WTC11 (cell line): ENCODE results near the gene TBC1D14. TPM values are rescaled to one million over a fixed set of nuclear protein-coding genes. Genes with fewer than 3 reads are reported as not detected.
A peak's percentile ranks its signal among the peaks of the same experiment; 100 is the strongest.

ENCODE experiments used
- ATAC-seq: fragments of 200-7000 bp; cut with Tn5 transposase; 2 replicates; pipeline ENCODE4 v1.10.0; 2021; ENCODE audit warnings: mild to moderate bottlenecking, moderate library complexity
- CTCF ChIA-PET: fragments of 300-600 bp; sonication (Branson Sonifier 250); formaldehyde crosslinking; loops from one replicate; lab custom pipeline; 2021; ENCODE audit warnings: antibody characterized with exemption; lab: Charles Lee
- POLR2A ChIA-PET: fragments of 350-600 bp; sonication (Branson Sonifier 250); formaldehyde crosslinking; loops from one replicate; lab custom pipeline; 2021; ENCODE audit warnings: antibody characterized with exemption; lab: Charles Lee
- DNase-seq: peaks from one replicate; pipeline ENCODE4 v3.0.0; 2021; ENCODE audit warnings: low spot score
- H3K27ac Mint-ChIP-seq: 2 replicates; pipeline ENCODE4 v1.8.0; 2021; ENCODE audit warnings: mixed read lengths
- H3K27me3 Mint-ChIP-seq: 2 replicates; pipeline ENCODE4 v1.8.0; 2021; ENCODE audit warnings: low read depth, mild to moderate bottlenecking, moderate library complexity, mixed read lengths
- H3K36me3 Mint-ChIP-seq: 2 replicates; pipeline ENCODE4 v1.8.0; 2021; ENCODE audit warnings: mixed read lengths
- H3K4me1 Mint-ChIP-seq: 2 replicates; pipeline ENCODE4 v1.8.0; 2022; ENCODE audit warnings: mixed read lengths
- H3K4me3 Mint-ChIP-seq: 2 replicates; pipeline ENCODE4 v1.8.0; 2021; ENCODE audit warnings: mild to moderate bottlenecking, moderate library complexity, mixed read lengths
- H3K9me3 Mint-ChIP-seq: 2 replicates; pipeline ENCODE4 v1.8.0; 2021; ENCODE audit warnings: mixed read lengths
- CBFB ChIP-seq: sonication (generic); formaldehyde crosslinking; IDR thresholded peaks from 2 replicates; pipeline ENCODE4 v1.8.1; 2022; ENCODE audit warnings: mild to moderate bottlenecking, low read depth, missing genetic modification reagents
- CREM ChIP-seq: sonication (generic); formaldehyde crosslinking; IDR thresholded peaks from 2 replicates; pipeline ENCODE4 v1.8.1; 2022; ENCODE audit warnings: mild to moderate bottlenecking, missing genetic modification reagents, moderate library complexity
- ESRRA ChIP-seq: sonication (generic); formaldehyde crosslinking; IDR thresholded peaks from 2 replicates; pipeline ENCODE4 v1.8.1; 2022; ENCODE audit warnings: mild to moderate bottlenecking, missing genetic modification reagents, borderline replicate concordance
- JAZF1 ChIP-seq: fragments of 250-450 bp; sonication (Bioruptor Pico); IDR thresholded peaks from 2 replicates; pipeline ENCODE4 v1.9.0; 2021; ENCODE audit warnings: moderate library complexity, mild to moderate bottlenecking, inconsistent platforms
- KAT7 ChIP-seq: sonication (generic); formaldehyde crosslinking; IDR thresholded peaks from 2 replicates; pipeline ENCODE4 v1.8.1; 2023; ENCODE audit warnings: missing genetic modification reagents, mild to moderate bottlenecking, borderline replicate concordance
- MXD4 ChIP-seq: fragments of 250-450 bp; sonication (Bioruptor Pico); IDR thresholded peaks from 2 replicates; pipeline ENCODE4 v1.8.0; 2021; ENCODE audit warnings: mild to moderate bottlenecking, moderate library complexity, borderline replicate concordance
- NFATC4 ChIP-seq: fragments of 250-450 bp; sonication (Bioruptor Pico); IDR thresholded peaks from 2 replicates; pipeline ENCODE4 v1.9.0; 2021; ENCODE audit warnings: mild to moderate bottlenecking
- NR2C2 ChIP-seq: sonication (generic); formaldehyde crosslinking; IDR thresholded peaks from 2 replicates; pipeline ENCODE4 v1.8.0; 2022; ENCODE audit warnings: mild to moderate bottlenecking, missing genetic modification reagents
- SMAD3 ChIP-seq: sonication (generic); formaldehyde crosslinking; IDR thresholded peaks from 2 replicates; pipeline ENCODE4 v1.8.0; 2022; ENCODE audit warnings: missing genetic modification reagents, mild to moderate bottlenecking, borderline replicate concordance
- ZNF232 ChIP-seq: sonication (generic); formaldehyde crosslinking; IDR thresholded peaks from 2 replicates; pipeline ENCODE4 v1.8.0; 2022; ENCODE audit warnings: mild to moderate bottlenecking, missing genetic modification reagents
- ZNF396 ChIP-seq: fragments of 250-450 bp; sonication (Bioruptor Pico); IDR thresholded peaks from 2 replicates; pipeline ENCODE4 v1.8.0; 2021; ENCODE audit warnings: mild to moderate bottlenecking, moderate library complexity, borderline replicate concordance
- ZNF416 ChIP-seq: fragments of 250-450 bp; sonication (Bioruptor Pico); IDR thresholded peaks from 2 replicates; pipeline ENCODE4 v1.9.0; 2021; ENCODE audit warnings: mild to moderate bottlenecking, inconsistent platforms
- total RNA-seq: library from RNA; stranded (reverse); gene quantifications from 3 replicates; pipeline ENCODE4 v1.2.3, GENCODE V29; 2021
- TF ChIP-seq, protein P1 (sequence below): sonication (generic); formaldehyde crosslinking; IDR thresholded peaks from 2 replicates; pipeline ENCODE4 v1.8.1; 2022; ENCODE audit warnings: low read depth, mild to moderate bottlenecking, moderate library complexity, missing genetic modification reagents, borderline replicate concordance
- TF ChIP-seq, protein P2 (sequence below): fragments of 250-450 bp; sonication (Bioruptor Pico); IDR thresholded peaks from 2 replicates; pipeline ENCODE4 v1.9.0; 2021; ENCODE audit warnings: mild to moderate bottlenecking
- TF ChIP-seq, protein P3 (sequence below): sonication (generic); formaldehyde crosslinking; IDR thresholded peaks from 2 replicates; pipeline ENCODE4 v1.8.1; 2022; ENCODE audit warnings: low read depth, missing genetic modification reagents, borderline replicate concordance
- TF ChIP-seq, protein P4 (sequence below): fragments of 250-450 bp; sonication (Bioruptor Pico); IDR thresholded peaks from 2 replicates; pipeline ENCODE4 v1.9.0; 2021; ENCODE audit warnings: mild to moderate bottlenecking
- TF ChIP-seq, protein P5 (sequence below): fragments of 200-600 bp; IDR thresholded peaks from 2 replicates; pipeline ENCODE4 v1.8.0; 2022; ENCODE audit warnings: antibody characterized with exemption
- TF ChIP-seq, protein P6 (sequence below): fragments of 250-450 bp; sonication (Bioruptor Pico); IDR thresholded peaks from 2 replicates; pipeline ENCODE4 v1.9.0; 2021; ENCODE audit warnings: mild to moderate bottlenecking, borderline replicate concordance

Gene TBC1D14
- total RNA-seq, 1 experiment from 2014 or later = 45.1 TPM

DNA sequence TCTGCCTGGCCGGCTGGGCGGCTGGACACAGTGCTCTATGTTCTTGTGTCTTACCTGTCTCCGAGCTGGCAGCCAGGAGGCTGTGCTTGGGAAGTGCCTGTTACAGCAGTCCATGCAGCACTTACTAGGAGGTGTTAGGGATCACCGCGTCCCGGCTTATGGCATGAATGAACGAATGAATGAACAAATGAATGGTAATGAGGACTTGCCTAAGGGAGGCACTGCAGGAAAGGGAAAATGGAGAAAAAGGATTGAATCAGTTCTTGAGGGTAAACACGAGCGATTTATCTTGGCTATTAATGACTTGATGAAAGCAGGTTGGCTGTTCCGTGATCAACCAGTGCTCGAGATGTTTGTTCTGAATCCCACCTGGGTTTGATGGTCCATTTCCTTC is 31.1 kb downstream of the TBC1D14 start:
- ATAC-seq (no peak), DNase-seq (no peak)
- H3K27me3 Mint-ChIP-seq = no peaks in the 10 kb centered on the region
- TF ChIP-seq, protein P1, sequence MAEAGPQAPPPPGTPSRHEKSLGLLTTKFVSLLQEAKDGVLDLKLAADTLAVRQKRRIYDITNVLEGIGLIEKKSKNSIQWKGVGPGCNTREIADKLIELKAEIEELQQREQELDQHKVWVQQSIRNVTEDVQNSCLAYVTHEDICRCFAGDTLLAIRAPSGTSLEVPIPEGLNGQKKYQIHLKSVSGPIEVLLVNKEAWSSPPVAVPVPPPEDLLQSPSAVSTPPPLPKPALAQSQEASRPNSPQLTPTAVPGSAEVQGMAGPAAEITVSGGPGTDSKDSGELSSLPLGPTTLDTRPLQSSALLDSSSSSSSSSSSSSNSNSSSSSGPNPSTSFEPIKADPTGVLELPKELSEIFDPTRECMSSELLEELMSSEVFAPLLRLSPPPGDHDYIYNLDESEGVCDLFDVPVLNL (CRISPR knock-in tag) = no peak
- TF ChIP-seq, protein P2, sequence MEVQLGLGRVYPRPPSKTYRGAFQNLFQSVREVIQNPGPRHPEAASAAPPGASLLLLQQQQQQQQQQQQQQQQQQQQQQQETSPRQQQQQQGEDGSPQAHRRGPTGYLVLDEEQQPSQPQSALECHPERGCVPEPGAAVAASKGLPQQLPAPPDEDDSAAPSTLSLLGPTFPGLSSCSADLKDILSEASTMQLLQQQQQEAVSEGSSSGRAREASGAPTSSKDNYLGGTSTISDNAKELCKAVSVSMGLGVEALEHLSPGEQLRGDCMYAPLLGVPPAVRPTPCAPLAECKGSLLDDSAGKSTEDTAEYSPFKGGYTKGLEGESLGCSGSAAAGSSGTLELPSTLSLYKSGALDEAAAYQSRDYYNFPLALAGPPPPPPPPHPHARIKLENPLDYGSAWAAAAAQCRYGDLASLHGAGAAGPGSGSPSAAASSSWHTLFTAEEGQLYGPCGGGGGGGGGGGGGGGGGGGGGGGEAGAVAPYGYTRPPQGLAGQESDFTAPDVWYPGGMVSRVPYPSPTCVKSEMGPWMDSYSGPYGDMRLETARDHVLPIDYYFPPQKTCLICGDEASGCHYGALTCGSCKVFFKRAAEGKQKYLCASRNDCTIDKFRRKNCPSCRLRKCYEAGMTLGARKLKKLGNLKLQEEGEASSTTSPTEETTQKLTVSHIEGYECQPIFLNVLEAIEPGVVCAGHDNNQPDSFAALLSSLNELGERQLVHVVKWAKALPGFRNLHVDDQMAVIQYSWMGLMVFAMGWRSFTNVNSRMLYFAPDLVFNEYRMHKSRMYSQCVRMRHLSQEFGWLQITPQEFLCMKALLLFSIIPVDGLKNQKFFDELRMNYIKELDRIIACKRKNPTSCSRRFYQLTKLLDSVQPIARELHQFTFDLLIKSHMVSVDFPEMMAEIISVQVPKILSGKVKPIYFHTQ (CRISPR knock-in tag) = no peak
- TF ChIP-seq, all 79 proteins: peak for 0
- Mint-ChIP-seq H3K27ac (peak overlapping the region; percentile 89), H3K4me3 (no peak overlapping the region), H3K36me3 (no peaks in the 10 kb centered on the region), H3K4me1 (peaks cover 74% of the 10 kb centered on the region), H3K9me3 (no peaks in the 10 kb centered on the region)
- POLR2A ChIA-PET = no interaction called here
- CTCF ChIA-PET = interaction anchor here (0.9 to 1.1 kb wide), 2 partner anchors 34 to 67 kb away, joined by 3 read pairs; no protein-coding TSS in a partner anchor

DNA sequence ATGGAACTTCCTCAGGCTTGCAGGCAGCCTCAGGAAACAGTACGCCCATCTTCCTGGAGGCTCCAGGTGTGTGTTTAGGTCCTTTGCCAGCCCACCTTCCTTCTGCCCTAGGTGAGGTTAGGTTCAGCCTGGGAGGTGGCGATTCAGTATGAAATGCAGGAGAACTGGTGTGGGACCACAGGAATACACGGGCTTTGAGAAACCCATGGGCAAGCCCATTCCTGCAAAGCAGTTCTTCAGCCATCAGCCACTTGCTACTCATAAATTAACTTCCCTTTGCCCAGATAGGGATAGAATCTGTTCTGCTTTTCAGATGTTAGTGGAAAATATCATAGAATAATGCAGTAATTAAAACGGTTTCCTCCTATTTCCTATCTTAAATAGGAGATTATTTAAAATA is 32.2 kb downstream of the TBC1D14 start:
- POLR2A ChIA-PET = no interaction called here
- TF ChIP-seq ESRRA (CRISPR knock-in tag) (no peak), MXD4 (CRISPR knock-in tag) (no peak), JAZF1 (CRISPR knock-in tag) (no peak), ZNF232 (no peak), KAT7 (CRISPR knock-in tag) (no peak), NFATC4 (CRISPR knock-in tag) (no peak), SMAD3 (CRISPR knock-in tag) (no peak)
- TF ChIP-seq, protein P3, sequence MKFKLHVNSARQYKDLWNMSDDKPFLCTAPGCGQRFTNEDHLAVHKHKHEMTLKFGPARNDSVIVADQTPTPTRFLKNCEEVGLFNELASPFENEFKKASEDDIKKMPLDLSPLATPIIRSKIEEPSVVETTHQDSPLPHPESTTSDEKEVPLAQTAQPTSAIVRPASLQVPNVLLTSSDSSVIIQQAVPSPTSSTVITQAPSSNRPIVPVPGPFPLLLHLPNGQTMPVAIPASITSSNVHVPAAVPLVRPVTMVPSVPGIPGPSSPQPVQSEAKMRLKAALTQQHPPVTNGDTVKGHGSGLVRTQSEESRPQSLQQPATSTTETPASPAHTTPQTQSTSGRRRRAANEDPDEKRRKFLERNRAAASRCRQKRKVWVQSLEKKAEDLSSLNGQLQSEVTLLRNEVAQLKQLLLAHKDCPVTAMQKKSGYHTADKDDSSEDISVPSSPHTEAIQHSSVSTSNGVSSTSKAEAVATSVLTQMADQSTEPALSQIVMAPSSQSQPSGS (CRISPR knock-in tag) = no peak
- Mint-ChIP-seq H3K4me3 (no peak overlapping the region), H3K36me3 (no peaks in the 10 kb centered on the region), H3K27me3 (no peaks in the 10 kb centered on the region), H3K9me3 (no peaks in the 10 kb centered on the region), H3K27ac (no peak overlapping the region), H3K4me1 (peaks cover 75% of the 10 kb centered on the region)
- CTCF ChIA-PET = interaction anchor here (1.1 to 2.5 kb wide), 2 partner anchors 33 to 68 kb away, joined by 3 to 13 read pairs; no protein-coding TSS in a partner anchor
- DNase-seq = no peak
- no peak for ATAC-seq

DNA sequence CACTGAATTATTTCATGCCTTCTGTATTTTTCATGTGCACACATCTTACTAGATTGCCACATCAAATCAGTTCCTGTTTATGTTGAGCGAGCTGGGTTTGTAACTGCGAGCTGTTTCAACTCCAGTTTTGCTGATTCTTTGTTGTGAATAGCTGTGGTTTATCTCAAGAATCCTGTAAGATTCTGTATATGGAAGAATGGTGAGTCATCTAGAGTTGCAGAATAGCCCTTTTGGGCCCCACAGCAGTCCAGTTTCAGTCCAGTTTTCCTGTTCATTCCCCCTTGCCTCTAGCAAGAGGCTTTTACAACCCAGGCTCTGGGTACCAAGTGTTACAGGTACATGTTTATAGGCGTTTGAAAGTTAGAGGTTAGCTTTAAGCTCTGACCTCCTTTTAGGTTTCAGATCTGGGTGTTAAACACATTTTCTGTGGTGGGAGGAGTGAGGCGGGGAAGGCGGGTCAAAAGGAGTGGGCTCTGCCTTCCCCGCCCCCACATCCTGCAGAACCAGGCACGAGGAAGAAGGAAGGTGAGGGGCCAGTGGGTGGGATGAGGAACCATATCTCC is 32.7 kb downstream of the TBC1D14 start:
- H3K4me3 Mint-ChIP-seq = no peak overlapping the region
- peak overlapping the region; percentile 89 for H3K27ac Mint-ChIP-seq
- TF ChIP-seq CBFB (CRISPR knock-in tag) = no peak
- TF ChIP-seq ZNF396 = no peak
- no peak for TF ChIP-seq CREM (CRISPR knock-in tag)
- TF ChIP-seq, protein P4, sequence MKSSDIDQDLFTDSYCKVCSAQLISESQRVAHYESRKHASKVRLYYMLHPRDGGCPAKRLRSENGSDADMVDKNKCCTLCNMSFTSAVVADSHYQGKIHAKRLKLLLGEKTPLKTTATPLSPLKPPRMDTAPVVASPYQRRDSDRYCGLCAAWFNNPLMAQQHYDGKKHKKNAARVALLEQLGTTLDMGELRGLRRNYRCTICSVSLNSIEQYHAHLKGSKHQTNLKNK (CRISPR knock-in tag) = no peak
- no peak for TF ChIP-seq MXD4 (CRISPR knock-in tag)
- TF ChIP-seq NR2C2 (CRISPR knock-in tag) = no peak
- TF ChIP-seq, protein P5, sequence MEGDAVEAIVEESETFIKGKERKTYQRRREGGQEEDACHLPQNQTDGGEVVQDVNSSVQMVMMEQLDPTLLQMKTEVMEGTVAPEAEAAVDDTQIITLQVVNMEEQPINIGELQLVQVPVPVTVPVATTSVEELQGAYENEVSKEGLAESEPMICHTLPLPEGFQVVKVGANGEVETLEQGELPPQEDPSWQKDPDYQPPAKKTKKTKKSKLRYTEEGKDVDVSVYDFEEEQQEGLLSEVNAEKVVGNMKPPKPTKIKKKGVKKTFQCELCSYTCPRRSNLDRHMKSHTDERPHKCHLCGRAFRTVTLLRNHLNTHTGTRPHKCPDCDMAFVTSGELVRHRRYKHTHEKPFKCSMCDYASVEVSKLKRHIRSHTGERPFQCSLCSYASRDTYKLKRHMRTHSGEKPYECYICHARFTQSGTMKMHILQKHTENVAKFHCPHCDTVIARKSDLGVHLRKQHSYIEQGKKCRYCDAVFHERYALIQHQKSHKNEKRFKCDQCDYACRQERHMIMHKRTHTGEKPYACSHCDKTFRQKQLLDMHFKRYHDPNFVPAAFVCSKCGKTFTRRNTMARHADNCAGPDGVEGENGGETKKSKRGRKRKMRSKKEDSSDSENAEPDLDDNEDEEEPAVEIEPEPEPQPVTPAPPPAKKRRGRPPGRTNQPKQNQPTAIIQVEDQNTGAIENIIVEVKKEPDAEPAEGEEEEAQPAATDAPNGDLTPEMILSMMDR = no peak
- no peak for TF ChIP-seq NFATC4 (CRISPR knock-in tag)
- TF ChIP-seq ZNF416 (CRISPR knock-in tag) = no peak
- TF ChIP-seq, protein P6, sequence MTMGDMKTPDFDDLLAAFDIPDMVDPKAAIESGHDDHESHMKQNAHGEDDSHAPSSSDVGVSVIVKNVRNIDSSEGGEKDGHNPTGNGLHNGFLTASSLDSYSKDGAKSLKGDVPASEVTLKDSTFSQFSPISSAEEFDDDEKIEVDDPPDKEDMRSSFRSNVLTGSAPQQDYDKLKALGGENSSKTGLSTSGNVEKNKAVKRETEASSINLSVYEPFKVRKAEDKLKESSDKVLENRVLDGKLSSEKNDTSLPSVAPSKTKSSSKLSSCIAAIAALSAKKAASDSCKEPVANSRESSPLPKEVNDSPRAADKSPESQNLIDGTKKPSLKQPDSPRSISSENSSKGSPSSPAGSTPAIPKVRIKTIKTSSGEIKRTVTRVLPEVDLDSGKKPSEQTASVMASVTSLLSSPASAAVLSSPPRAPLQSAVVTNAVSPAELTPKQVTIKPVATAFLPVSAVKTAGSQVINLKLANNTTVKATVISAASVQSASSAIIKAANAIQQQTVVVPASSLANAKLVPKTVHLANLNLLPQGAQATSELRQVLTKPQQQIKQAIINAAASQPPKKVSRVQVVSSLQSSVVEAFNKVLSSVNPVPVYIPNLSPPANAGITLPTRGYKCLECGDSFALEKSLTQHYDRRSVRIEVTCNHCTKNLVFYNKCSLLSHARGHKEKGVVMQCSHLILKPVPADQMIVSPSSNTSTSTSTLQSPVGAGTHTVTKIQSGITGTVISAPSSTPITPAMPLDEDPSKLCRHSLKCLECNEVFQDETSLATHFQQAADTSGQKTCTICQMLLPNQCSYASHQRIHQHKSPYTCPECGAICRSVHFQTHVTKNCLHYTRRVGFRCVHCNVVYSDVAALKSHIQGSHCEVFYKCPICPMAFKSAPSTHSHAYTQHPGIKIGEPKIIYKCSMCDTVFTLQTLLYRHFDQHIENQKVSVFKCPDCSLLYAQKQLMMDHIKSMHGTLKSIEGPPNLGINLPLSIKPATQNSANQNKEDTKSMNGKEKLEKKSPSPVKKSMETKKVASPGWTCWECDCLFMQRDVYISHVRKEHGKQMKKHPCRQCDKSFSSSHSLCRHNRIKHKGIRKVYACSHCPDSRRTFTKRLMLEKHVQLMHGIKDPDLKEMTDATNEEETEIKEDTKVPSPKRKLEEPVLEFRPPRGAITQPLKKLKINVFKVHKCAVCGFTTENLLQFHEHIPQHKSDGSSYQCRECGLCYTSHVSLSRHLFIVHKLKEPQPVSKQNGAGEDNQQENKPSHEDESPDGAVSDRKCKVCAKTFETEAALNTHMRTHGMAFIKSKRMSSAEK (CRISPR knock-in tag) = no peak
- ATAC-seq (no peak), DNase-seq (no peak)
- POLR2A ChIA-PET = no interaction called here
- no peaks in the 10 kb centered on the region for H3K36me3 Mint-ChIP-seq
- H3K9me3 Mint-ChIP-seq = no peaks in the 10 kb centered on the region
- peaks cover 74% of the 10 kb centered on the region for H3K4me1 Mint-ChIP-seq
- H3K27me3 Mint-ChIP-seq = no peaks in the 10 kb centered on the region
- CTCF ChIA-PET = interaction anchor here (1.3 to 2.5 kb wide), 2 partner anchors 32 to 128 kb away, joined by 3 to 13 read pairs; no protein-coding TSS in a partner anchor
